HG02588 (cell line): ENCODE results near the gene LHFPL3.
"Not testable (repeated sequence)": the region's sequence is repeated elsewhere in the genome, so short reads cannot be mapped to it uniquely, and the experiment has no call there.

ENCODE experiments used
- ATAC-seq: cut with Tn5 transposase; IDR thresholded peaks from one replicate; pipeline ENCODE4 v1.9.1; 2021; ENCODE audit warnings: mild to moderate bottlenecking, moderate library complexity; ENCODE audit not compliant: unreplicated experiment

LHFPL3 gene

GRCh38 chr7:104679085-104679484, 350.7 kb downstream of the LHFPL3 start:
- no peak for ATAC-seq

- ATAC-seq = no peak
Measured at GRCh38 chr7:104686286-104686685, 357.9 kb downstream of the LHFPL3 start.

GRCh38 chr7:104694710-104695109, 366.3 kb downstream of the LHFPL3 start:
- no peak for ATAC-seq

- ATAC-seq = no peak
Measured at GRCh38 chr7:104695563-104695962, 367.2 kb downstream of the LHFPL3 start.

- ATAC-seq = no peak
Measured at GRCh38 chr7:104700336-104700735, 371.9 kb downstream of the LHFPL3 start.

GRCh38 chr7:104721027-104721426, 392.6 kb downstream of the LHFPL3 start:
- ATAC-seq = not testable (repeated sequence)

GRCh38 chr7:104723001-104723400, 394.6 kb downstream of the LHFPL3 start:
- no peak for ATAC-seq

- ATAC-seq = no peak
Measured at GRCh38 chr7:104758504-104758903, 430.1 kb downstream of the LHFPL3 start.

GRCh38 chr7:104761892-104762291, 433.5 kb downstream of the LHFPL3 start:
- ATAC-seq = no peak

- ATAC-seq = no peak
Measured at GRCh38 chr7:104767113-104767512, 438.7 kb downstream of the LHFPL3 start.

GRCh38 chr7:104767826-104768536, 439.6 kb downstream of the LHFPL3 start:
- ATAC-seq = no peak

- ATAC-seq = no peak
Measured at GRCh38 chr7:104772405-104773345, 444.3 kb downstream of the LHFPL3 start.

- no peak for ATAC-seq
Measured at GRCh38 chr7:104773796-104774195, 445.4 kb downstream of the LHFPL3 start.

- ATAC-seq = no peak
Measured at GRCh38 chr7:104775531-104775930, 447.1 kb downstream of the LHFPL3 start.

GRCh38 chr7:104777301-104777800, 448.9 kb downstream of the LHFPL3 start:
- ATAC-seq = no peak

GRCh38 chr7:104779888-104780287, 451.5 kb downstream of the LHFPL3 start:
- no peak for ATAC-seq

- ATAC-seq = no peak
Measured at GRCh38 chr7:104784686-104785085, 456.3 kb downstream of the LHFPL3 start.

GRCh38 chr7:104789780-104790179, 461.4 kb downstream of the LHFPL3 start:
- no peak for ATAC-seq

- no peak for ATAC-seq
Measured at GRCh38 chr7:104790440-104790839, 462.0 kb downstream of the LHFPL3 start.

GRCh38 chr7:104791080-104791479, 462.7 kb downstream of the LHFPL3 start:
- ATAC-seq = no peak

- no peak for ATAC-seq
Measured at GRCh38 chr7:104793066-104793465, 464.7 kb downstream of the LHFPL3 start.

- no peak for ATAC-seq
Measured at GRCh38 chr7:104794154-104794553, 465.8 kb downstream of the LHFPL3 start.
